Panc1 (cell line): ENCODE results near the gene KIF4B.

ENCODE experiments used
- CTCF ChIP-seq: fragments of 450-650 bp; IDR thresholded peaks from 2 replicates; pipeline ENCODE4 v1.5.1; 2017; ENCODE audit warnings: mild to moderate bottlenecking
- SIN3A ChIP-seq: IDR thresholded peaks from 2 replicates; pipeline ENCODE4 v1.6.1; 2012; ENCODE audit warnings: low read depth, mild to moderate bottlenecking, low read length, moderate library complexity, borderline replicate concordance; ENCODE audit not compliant: insufficient read depth

GRCh38 chr5:155013526-155013925 lies at the start of gene KIF4B:
- TF ChIP-seq CTCF (no peak), SIN3A (no peak)
